CD4-positive, alpha-beta memory T cell (primary cell): ENCODE results near the gene HMCN2. TPM values are rescaled to one million over a fixed set of nuclear protein-coding genes. Genes with fewer than 3 reads are reported as not detected.

ENCODE experiments used
- CTCF ChIA-PET: fragments of 350-600 bp; sonication (Branson Sonifier 250); formaldehyde crosslinking; loops from one replicate; lab custom pipeline; 2021; ENCODE audit warnings: inconsistent platforms; ENCODE audit not compliant: partially characterized antibody; lab: Charles Lee
- POLR2A ChIA-PET: fragments of 350-600 bp; sonication (Branson Sonifier 250); formaldehyde crosslinking; loops from one replicate; lab custom pipeline; 2021; ENCODE audit not compliant: partially characterized antibody; lab: Charles Lee
- DNase-seq, 5 donors: peaks; one replicate each; pipeline versions ENCODE4 v3.0.0 to v3.0.0-alpha.2; 2020 to 2022; ENCODE audit warnings: mixed read lengths in 1 of 5
- H3K27ac ChIP-seq: one replicate; pipeline ENCODE4 v1.7.0; 2013; ENCODE audit warnings: low read depth, low read length
- H3K27me3 ChIP-seq: 2 replicates; pipeline ENCODE4 v1.7.0; 2013; ENCODE audit warnings: mild to moderate bottlenecking, low read length, moderate library complexity; ENCODE audit not compliant: insufficient read depth
- H3K36me3 ChIP-seq: 2 replicates; pipeline ENCODE4 v1.7.0; 2013; ENCODE audit warnings: mild to moderate bottlenecking, low read length, moderate library complexity; ENCODE audit not compliant: insufficient read depth
- H3K4me1 ChIP-seq: 2 replicates; pipeline ENCODE4 v1.7.0; 2013; ENCODE audit warnings: mild to moderate bottlenecking, low read length, moderate library complexity; ENCODE audit not compliant: insufficient read depth
- H3K4me3 ChIP-seq, 2 donors: one replicate each; pipeline ENCODE4 v1.7.0; 2013; ENCODE audit warnings: low read length in 2 of 2, mild to moderate bottlenecking in 1 of 2
- H3K9me3 ChIP-seq, 2 donors: one replicate each; pipeline ENCODE4 v1.7.0; 2013; ENCODE audit warnings: low read length in 2 of 2, control low read depth in 1 of 2; ENCODE audit not compliant: control insufficient read depth in 1 of 2
- H3K27ac Mint-ChIP-seq, 7 donors: one replicate each; pipeline ENCODE4 v1.8.0; 2020 to 2021; ENCODE audit warnings: mixed read lengths in 7 of 7, mild to moderate bottlenecking in 6 of 7, inconsistent platforms in 3 of 7, moderate library complexity in 3 of 7
- H3K27me3 Mint-ChIP-seq, 2 donors: one replicate each; pipeline ENCODE4 v1.8.0; 2020 to 2021; ENCODE audit warnings: mixed read lengths in 2 of 2
- H3K36me3 Mint-ChIP-seq, 2 donors: one replicate each; pipeline ENCODE4 v1.8.0; 2020 to 2021; ENCODE audit warnings: mixed read lengths in 2 of 2, inconsistent platforms in 1 of 2, mild to moderate bottlenecking in 1 of 2
- H3K4me1 Mint-ChIP-seq, 4 donors: one replicate each; pipeline ENCODE4 v1.8.0; 2020 to 2021; ENCODE audit warnings: mixed read lengths in 4 of 4, mild to moderate bottlenecking in 1 of 4
- H3K4me3 Mint-ChIP-seq, 8 donors: one replicate each; pipeline ENCODE4 v1.8.0; 2020 to 2021; ENCODE audit warnings: mixed read lengths in 8 of 8, mild to moderate bottlenecking in 7 of 8, moderate library complexity in 6 of 8, inconsistent platforms in 3 of 8
- H3K9me3 Mint-ChIP-seq, 8 donors: one replicate each; pipeline ENCODE4 v1.8.0; 2020 to 2021; ENCODE audit warnings: mixed read lengths in 8 of 8, mild to moderate bottlenecking in 5 of 8, inconsistent platforms in 3 of 8, moderate library complexity in 1 of 8
- intact Hi-C: fragments of 100-400 bp; cut with micrococcal nuclease; formaldehyde crosslinking; loops from one replicate; pipeline ENCODE4 v1.15.1; 2023
- polyA plus RNA-seq, 2 donors: library from polyadenylated mRNA; unstranded; fragments of 300-500 nt; fragmentation: Illumina TruSeq; gene quantifications; one replicate each; pipeline ENCODE4 v1.2.3, GENCODE V29; 2021
- total RNA-seq, 2 experiments: library from RNA; stranded (reverse); gene quantifications; one replicate each; pipeline ENCODE4 v1.2.3, GENCODE V29; 2021

Gene HMCN2
- total and polyA plus RNA-seq, 4 experiments from 2014 or later: not detected

GRCh38 chr9:130287736-130288135 is 22.2 kb downstream of the HMCN2 start:
- ChIA-PET CTCF (no interaction called here), POLR2A (no interaction called here)
- no peaks in the 10 kb centered on the region for H3K9me3 ChIP-seq
- Mint-ChIP-seq H3K4me1 (no peaks in the 10 kb centered on the region), H3K27ac (no peak overlapping the region), H3K36me3 (no peaks in the 10 kb centered on the region), H3K9me3 (no peaks in the 10 kb centered on the region), H3K27me3 (peaks cover 13 to 36% of the 10 kb centered on the region in 2 donors), H3K4me3 (no peak overlapping the region)
- intact Hi-C loops: no loop called here
- H3K4me1 ChIP-seq: no peaks in the 10 kb centered on the region
- no peaks in the 10 kb centered on the region for H3K36me3 ChIP-seq
- H3K27me3 ChIP-seq: no peaks in the 10 kb centered on the region
- no peak for DNase-seq
- H3K27ac ChIP-seq: no peak overlapping the region
- no peak overlapping the region for H3K4me3 ChIP-seq

- no peak overlapping the region for H3K4me3 Mint-ChIP-seq
- POLR2A ChIA-PET: no interaction called here
- H3K27me3 Mint-ChIP-seq: peaks cover 16 to 37% of the 10 kb centered on the region in 2 donors
- no peak overlapping the region for H3K27ac Mint-ChIP-seq
- DNase-seq: no peak
- Histone ChIP-seq H3K4me3 (no peak overlapping the region), H3K27ac (no peak overlapping the region), H3K27me3 (no peaks in the 10 kb centered on the region), H3K9me3 (no peaks in the 10 kb centered on the region), H3K4me1 (no peaks in the 10 kb centered on the region), H3K36me3 (no peaks in the 10 kb centered on the region)
- H3K4me1 Mint-ChIP-seq: no peaks in the 10 kb centered on the region
- no peaks in the 10 kb centered on the region for H3K36me3 Mint-ChIP-seq
- intact Hi-C loops: no loop called here
- H3K9me3 Mint-ChIP-seq: no peaks in the 10 kb centered on the region
- CTCF ChIA-PET: no interaction called here
Measured at GRCh38 chr9:130288393-130288792, 22.8 kb downstream of the HMCN2 start.

- no peak overlapping the region for H3K27ac ChIP-seq
- Mint-ChIP-seq H3K4me1 (no peaks in the 10 kb centered on the region), H3K27ac (no peak overlapping the region), H3K36me3 (no peaks in the 10 kb centered on the region), H3K27me3 (peaks cover 20 to 37% of the 10 kb centered on the region in 2 donors), H3K4me3 (no peak overlapping the region), H3K9me3 (no peaks in the 10 kb centered on the region)
- no peaks in the 10 kb centered on the region for H3K4me1 ChIP-seq
- no peak overlapping the region for H3K4me3 ChIP-seq
- DNase-seq: no peak
- H3K27me3 ChIP-seq: no peaks in the 10 kb centered on the region
- H3K36me3 ChIP-seq: no peaks in the 10 kb centered on the region
- CTCF ChIA-PET: no interaction called here
- no peaks in the 10 kb centered on the region for H3K9me3 ChIP-seq
- intact Hi-C loops: no loop called here
- POLR2A ChIA-PET: no interaction called here
Measured at GRCh38 chr9:130288926-130289690, 23.5 kb downstream of the HMCN2 start.

GRCh38 chr9:130289711-130290241 is 24.2 kb downstream of the HMCN2 start:
- Histone ChIP-seq H3K9me3 (no peaks in the 10 kb centered on the region), H3K4me3 (no peak overlapping the region), H3K27ac (no peak overlapping the region), H3K4me1 (no peaks in the 10 kb centered on the region), H3K27me3 (no peaks in the 10 kb centered on the region), H3K36me3 (no peaks in the 10 kb centered on the region)
- H3K4me1 Mint-ChIP-seq: no peaks in the 10 kb centered on the region
- intact Hi-C loops: no loop called here
- H3K36me3 Mint-ChIP-seq: no peaks in the 10 kb centered on the region
- no peak overlapping the region for H3K27ac Mint-ChIP-seq
- H3K4me3 Mint-ChIP-seq: no peak overlapping the region
- H3K9me3 Mint-ChIP-seq: no peaks in the 10 kb centered on the region
- ChIA-PET POLR2A (no interaction called here), CTCF (no interaction called here)
- no peak for DNase-seq
- peaks cover 19 to 38% of the 10 kb centered on the region in 2 donors for H3K27me3 Mint-ChIP-seq

GRCh38 chr9:130290291-130291181 is 25.0 kb downstream of the HMCN2 start:
- Histone ChIP-seq H3K4me3 (no peak overlapping the region), H3K36me3 (no peaks in the 10 kb centered on the region), H3K9me3 (no peaks in the 10 kb centered on the region), H3K27me3 (no peaks in the 10 kb centered on the region), H3K27ac (no peak overlapping the region), H3K4me1 (no peaks in the 10 kb centered on the region)
- Mint-ChIP-seq H3K4me1 (no peaks in the 10 kb centered on the region), H3K9me3 (no peaks in the 10 kb centered on the region), H3K4me3 (no peak overlapping the region), H3K36me3 (no peaks in the 10 kb centered on the region), H3K27ac (no peak overlapping the region), H3K27me3 (peaks cover 19 to 35% of the 10 kb centered on the region in 2 donors)
- intact Hi-C loops: no loop called here
- CTCF ChIA-PET: no interaction called here
- POLR2A ChIA-PET: no interaction called here
- no peak for DNase-seq

- intact Hi-C loops: no loop called here
- H3K4me3 ChIP-seq: no peak overlapping the region
- peaks cover 19 to 30% of the 10 kb centered on the region in 2 donors for H3K27me3 Mint-ChIP-seq
- H3K36me3 Mint-ChIP-seq: no peaks in the 10 kb centered on the region
- no peaks in the 10 kb centered on the region for H3K9me3 Mint-ChIP-seq
- DNase-seq: no peak
- H3K9me3 ChIP-seq: no peaks in the 10 kb centered on the region
- H3K4me3 Mint-ChIP-seq: no peak overlapping the region
- CTCF ChIA-PET: no interaction called here
- no peaks in the 10 kb centered on the region for H3K4me1 Mint-ChIP-seq
- no peaks in the 10 kb centered on the region for H3K4me1 ChIP-seq
- H3K27ac Mint-ChIP-seq: no peak overlapping the region
- no peak overlapping the region for H3K27ac ChIP-seq
- POLR2A ChIA-PET: no interaction called here
- H3K36me3 ChIP-seq: no peaks in the 10 kb centered on the region
- no peaks in the 10 kb centered on the region for H3K27me3 ChIP-seq
Measured at GRCh38 chr9:130291474-130291873, 25.9 kb downstream of the HMCN2 start.

GRCh38 chr9:130292106-130292505 is 26.5 kb downstream of the HMCN2 start:
- H3K9me3 Mint-ChIP-seq: no peaks in the 10 kb centered on the region
- H3K27me3 ChIP-seq: no peaks in the 10 kb centered on the region
- no peak overlapping the region for H3K27ac ChIP-seq
- H3K4me3 ChIP-seq: no peak overlapping the region
- POLR2A ChIA-PET: no interaction called here
- DNase-seq: no peak
- H3K4me3 Mint-ChIP-seq: no peak overlapping the region
- no peaks in the 10 kb centered on the region for H3K4me1 ChIP-seq
- no peaks in the 10 kb centered on the region for H3K4me1 Mint-ChIP-seq
- no peaks in the 10 kb centered on the region for H3K9me3 ChIP-seq
- no peaks in the 10 kb centered on the region for H3K36me3 Mint-ChIP-seq
- CTCF ChIA-PET: no interaction called here
- intact Hi-C loops: no loop called here
- H3K36me3 ChIP-seq: no peaks in the 10 kb centered on the region
- H3K27ac Mint-ChIP-seq: no peak overlapping the region
- H3K27me3 Mint-ChIP-seq: peaks cover 18 to 32% of the 10 kb centered on the region in 2 donors
